Renal pelvis (tissue), 4 donors: ENCODE measurements around the gene BCL2L1. TPM values are rescaled to one million over a fixed set of nuclear protein-coding genes. Genes with fewer than 3 reads are reported as not detected.

Source experiments
- DNase-seq: peaks from one replicate; pipeline ENCODE4 v3.0.0-alpha.2; 2013
- polyA plus RNA-seq, 3 donors: library from polyadenylated mRNA; unstranded; fragments of 120-200 nt; gene quantifications; one replicate each; pipeline ENCODE4 v1.2.1, GENCODE V29; 2013; ENCODE audit not compliant: insufficient read length in 3 of 3

BCL2L1 gene
- polyA plus RNA-seq, 3 donors: 80.1 to 84.8 (median 81.1) TPM

- no peak for DNase-seq
Measured at GRCh38 chr20:31746068-31746878, 23.6 kb upstream of the BCL2L1 start.

GRCh38 chr20:31740656-31741323, 18.1 kb upstream of the BCL2L1 start:
- no peak for DNase-seq

- DNase-seq: no peak
Measured at GRCh38 chr20:31740208-31740607, 17.5 kb upstream of the BCL2L1 start.

GRCh38 chr20:31739550-31739977, 16.9 kb upstream of the BCL2L1 start:
- DNase-seq: no peak

- peak; percentile 97 for DNase-seq
Measured at GRCh38 chr20:31738729-31739549, 16.3 kb upstream of the BCL2L1 start, which contains the start of gene TPX2. Gene TPX2 (plus strand): TSS chr20:31739290. CDS start chr20:31757477, 18,187 bp downstream.

- DNase-seq: no peak
Measured at GRCh38 chr20:31731321-31731717, 8.7 kb upstream of the BCL2L1 start.

- DNase-seq: peak; percentile 98
Measured at GRCh38 chr20:31723319-31724078, 831 bp upstream of the BCL2L1 start.

GRCh38 chr20:31723069-31723318, 326 bp upstream of the BCL2L1 start:
- no peak for DNase-seq

- DNase-seq: no peak
Measured at GRCh38 chr20:31721408-31722256, 1.0 kb downstream of the BCL2L1 start.

GRCh38 chr20:31720486-31721407, 1.9 kb downstream of the BCL2L1 start:
- no peak for DNase-seq

- peak; percentile 75 for DNase-seq
Measured at GRCh38 chr20:31719644-31720485, 2.8 kb downstream of the BCL2L1 start.

GRCh38 chr20:31718952-31719643, 3.6 kb downstream of the BCL2L1 start:
- no peak for DNase-seq

- no peak for DNase-seq
Measured at GRCh38 chr20:31717478-31718201, 5.0 kb downstream of the BCL2L1 start.

GRCh38 chr20:31716818-31717477, 5.7 kb downstream of the BCL2L1 start:
- DNase-seq: no peak

- DNase-seq: no peak
Measured at GRCh38 chr20:31716351-31716750, 6.3 kb downstream of the BCL2L1 start.

- no peak for DNase-seq
Measured at GRCh38 chr20:31715766-31716165, 6.9 kb downstream of the BCL2L1 start.
